ENCODE measurements around the gene TRMT1. TPM values are rescaled to one million over a fixed set of nuclear protein-coding genes. Genes with fewer than 3 reads are reported as not detected.
"Not testable (repeated sequence)": the region's sequence is repeated elsewhere in the genome, so short reads cannot be mapped to it uniquely, and the experiment has no call there.

Gene TRMT1
- total RNA-seq, 1 experiment from 2014 or later: 35.9 TPM

- Histone ChIP-seq H3K27me3 (ENCODE audit: low read length) (no peaks in the 10 kb centered on the region), H3K9me3 (ENCODE audit: low read length) (no peaks in the 10 kb centered on the region), H3K9ac (ENCODE audit: low read length) (peak overlapping the region; percentile 91), H3K9me2 (replicated peaks; ENCODE audit: insufficient read depth, low read length) (no peaks in the 10 kb centered on the region), H3K36me3 (ENCODE audit: insufficient read depth, low read length) (no peaks in the 10 kb centered on the region), H4K20me1 (ENCODE audit: insufficient read depth, low read depth, low read length) (peaks cover 25% of the 10 kb centered on the region), H2AFZ (ENCODE audit: low read length) (peak overlapping the region; percentile 36; the same call in 1 of the 2 replicates), H3K4me1 (ENCODE audit: low read length) (peaks cover 58% of the 10 kb centered on the region), H3K79me2 (ENCODE audit: low read length) (peaks cover 21% of the 10 kb centered on the region), H3K4me3 (ENCODE audit: low read length) (peak overlapping the region; percentile 77), H3K27ac (ENCODE audit: low read length) (peak overlapping the region; percentile 73), H3K4me2 (ENCODE audit: low read depth, low read length, poor library complexity, severe bottlenecking) (peak overlapping the region; percentile 97)
- peak; percentile 98 for DNase-seq
Measured at GRCh38 chr19:13151605-13152355, 35.2 kb upstream of the TRMT1 start.

GRCh38 chr19:13150931-13151604 lies 34.5 kb upstream of the TRMT1 start:
- peak overlapping the region; percentile 77 for H3K4me3 ChIP-seq (ENCODE audit: low read length)
- H3K27ac ChIP-seq (ENCODE audit: low read length): peak overlapping the region; percentile 67
- peaks cover 25% of the 10 kb centered on the region for H4K20me1 ChIP-seq (ENCODE audit: insufficient read depth, low read depth, low read length)
- H3K36me3 ChIP-seq (ENCODE audit: insufficient read depth, low read length): no peaks in the 10 kb centered on the region
- H3K27me3 ChIP-seq (ENCODE audit: low read length): no peaks in the 10 kb centered on the region
- H3K4me1 ChIP-seq (ENCODE audit: low read length): peaks cover 54% of the 10 kb centered on the region
- peaks cover 21% of the 10 kb centered on the region for H3K79me2 ChIP-seq (ENCODE audit: low read length)
- H3K9ac ChIP-seq (ENCODE audit: low read length): peak overlapping the region; percentile 91
- H3K4me2 ChIP-seq (ENCODE audit: low read depth, low read length, poor library complexity, severe bottlenecking): peak overlapping the region; percentile 93
- no peaks in the 10 kb centered on the region for H3K9me2 ChIP-seq (replicated peaks; ENCODE audit: insufficient read depth, low read length)
- DNase-seq: peak; percentile 60
- H2AFZ ChIP-seq (ENCODE audit: low read length): no peak overlapping the region
- H3K9me3 ChIP-seq (ENCODE audit: low read length): no peaks in the 10 kb centered on the region

GRCh38 chr19:13150187-13150930 lies 33.8 kb upstream of the TRMT1 start, which contains the start of the genes IER2 and STX10:
Gene IER2 (plus strand): TSS chr19:13150411. CDS start chr19:13153187, 2,776 bp downstream.
Gene STX10 (minus strand): TSS chr19:13150375. CDS start chr19:13150173, 202 bp downstream.
- Histone ChIP-seq H3K27me3 (ENCODE audit: low read length) (no peaks in the 10 kb centered on the region), H3K27ac (ENCODE audit: low read length) (peak within 1 kb of the TSS; percentile 67), H3K9me3 (ENCODE audit: low read length) (no peaks in the 10 kb centered on the region), H3K79me2 (ENCODE audit: low read length) (peaks cover 21% of the 10 kb centered on the region), H3K4me2 (ENCODE audit: low read depth, low read length, poor library complexity, severe bottlenecking) (peak within 1 kb of the TSS; percentile 93), H3K4me1 (ENCODE audit: low read length) (peaks cover 47% of the 10 kb centered on the region), H4K20me1 (ENCODE audit: insufficient read depth, low read depth, low read length) (peaks cover 23% of the 10 kb centered on the region), H2AFZ (ENCODE audit: low read length) (peak within 1 kb of the TSS; percentile 52; the same call in 1 of the 2 replicates), H3K9me2 (replicated peaks; ENCODE audit: insufficient read depth, low read length) (no peaks in the 10 kb centered on the region), H3K36me3 (ENCODE audit: insufficient read depth, low read length) (no peaks in the 10 kb centered on the region), H3K9ac (ENCODE audit: low read length) (peak within 1 kb of the TSS; percentile 91), H3K4me3 (ENCODE audit: low read length) (peak within 1 kb of the TSS; percentile 77)
- DNase-seq: peak; percentile 97

GRCh38 chr19:13149628-13150186 lies 33.2 kb upstream of the TRMT1 start:
- Histone ChIP-seq H3K4me2 (ENCODE audit: low read depth, low read length, poor library complexity, severe bottlenecking) (peak overlapping the region; percentile 93), H3K9me3 (ENCODE audit: low read length) (no peaks in the 10 kb centered on the region), H3K36me3 (ENCODE audit: insufficient read depth, low read length) (no peaks in the 10 kb centered on the region), H3K27ac (ENCODE audit: low read length) (peak overlapping the region; percentile 4; the same call in 1 of the 2 replicates), H3K79me2 (ENCODE audit: low read length) (peaks cover 21% of the 10 kb centered on the region), H3K9me2 (replicated peaks; ENCODE audit: insufficient read depth, low read length) (no peaks in the 10 kb centered on the region), H3K4me3 (ENCODE audit: low read length) (peak overlapping the region; percentile 77), H2AFZ (ENCODE audit: low read length) (peak overlapping the region; percentile 52; the same call in 1 of the 2 replicates), H3K9ac (ENCODE audit: low read length) (peak overlapping the region; percentile 91), H3K27me3 (ENCODE audit: low read length) (no peaks in the 10 kb centered on the region), H3K4me1 (ENCODE audit: low read length) (peaks cover 40% of the 10 kb centered on the region), H4K20me1 (ENCODE audit: insufficient read depth, low read depth, low read length) (peaks cover 17% of the 10 kb centered on the region)
- DNase-seq: peak; percentile 79

GRCh38 chr19:13149173-13149627 lies 32.7 kb upstream of the TRMT1 start:
- peak overlapping the region; percentile 4; the same call in 1 of the 2 replicates for H3K27ac ChIP-seq (ENCODE audit: low read length)

GRCh38 chr19:13146763-13147563 lies 30.4 kb upstream of the TRMT1 start:
- H4K20me1 ChIP-seq (ENCODE audit: insufficient read depth, low read depth, low read length): no peaks in the 10 kb centered on the region
- no peaks in the 10 kb centered on the region for H3K9me3 ChIP-seq (ENCODE audit: low read length)
- H3K4me2 ChIP-seq (ENCODE audit: low read depth, low read length, poor library complexity, severe bottlenecking): no peak overlapping the region
- H3K36me3 ChIP-seq (ENCODE audit: insufficient read depth, low read length): no peaks in the 10 kb centered on the region
- H3K27ac ChIP-seq (ENCODE audit: low read length): no peak overlapping the region
- no peak overlapping the region for H3K9ac ChIP-seq (ENCODE audit: low read length)
- H3K79me2 ChIP-seq (ENCODE audit: low read length): peaks cover 21% of the 10 kb centered on the region
- H2AFZ ChIP-seq (ENCODE audit: low read length): no peak overlapping the region
- DNase-seq: no peak
- H3K9me2 ChIP-seq (replicated peaks; ENCODE audit: insufficient read depth, low read length): no peaks in the 10 kb centered on the region
- peaks cover 13% of the 10 kb centered on the region for H3K4me1 ChIP-seq (ENCODE audit: low read length)
- no peaks in the 10 kb centered on the region for H3K27me3 ChIP-seq (ENCODE audit: low read length)
- H3K4me3 ChIP-seq (ENCODE audit: low read length): no peak overlapping the region

More at GRCh38 chr19:13149173-13149627, 32.7 kb upstream of the TRMT1 start:
- Histone ChIP-seq H2AFZ (ENCODE audit: low read length) (peak overlapping the region; percentile 52; the same call in 1 of the 2 replicates), H3K4me3 (ENCODE audit: low read length) (peak overlapping the region; percentile 77), H3K4me2 (ENCODE audit: low read depth, low read length, poor library complexity, severe bottlenecking) (peak overlapping the region; percentile 93), H3K79me2 (ENCODE audit: low read length) (peaks cover 21% of the 10 kb centered on the region), H4K20me1 (ENCODE audit: insufficient read depth, low read depth, low read length) (peaks cover 12% of the 10 kb centered on the region), H3K9ac (ENCODE audit: low read length) (peak overlapping the region; percentile 91), H3K4me1 (ENCODE audit: low read length) (peaks cover 35% of the 10 kb centered on the region)
- H3K27me3 ChIP-seq (ENCODE audit: low read length); H3K9me2 ChIP-seq (replicated peaks; ENCODE audit: insufficient read depth, low read length); H3K36me3 ChIP-seq (ENCODE audit: insufficient read depth, low read length); H3K9me3 ChIP-seq (ENCODE audit: low read length): not testable (repeated sequence)
- DNase-seq: peak; percentile 58

- no peak overlapping the region for H3K4me2 ChIP-seq (ENCODE audit: low read depth, low read length, poor library complexity, severe bottlenecking)
- H3K4me1 ChIP-seq (ENCODE audit: low read length): no peaks in the 10 kb centered on the region
- no peaks in the 10 kb centered on the region for H3K9me2 ChIP-seq (replicated peaks; ENCODE audit: insufficient read depth, low read length)
- no peaks in the 10 kb centered on the region for H3K9me3 ChIP-seq (ENCODE audit: low read length)
- H3K9ac ChIP-seq (ENCODE audit: low read length): no peak overlapping the region
- H3K36me3 ChIP-seq (ENCODE audit: insufficient read depth, low read length): no peaks in the 10 kb centered on the region
- H2AFZ ChIP-seq (ENCODE audit: low read length): no peak overlapping the region
- DNase-seq: no peak
- no peak overlapping the region for H3K4me3 ChIP-seq (ENCODE audit: low read length)
- no peaks in the 10 kb centered on the region for H3K27me3 ChIP-seq (ENCODE audit: low read length)
- H3K79me2 ChIP-seq (ENCODE audit: low read length): peaks cover 3% of the 10 kb centered on the region; the same call in 1 of the 2 replicates
- no peak overlapping the region for H3K27ac ChIP-seq (ENCODE audit: low read length)
- H4K20me1 ChIP-seq (ENCODE audit: insufficient read depth, low read depth, low read length): peaks cover 2% of the 10 kb centered on the region; the same call in 1 of the 2 replicates
Measured at GRCh38 chr19:13139633-13140311, 23.2 kb upstream of the TRMT1 start.

All from Karpas-422 (cell line).